OCI-M2 (cell line): ENCODE data around the gene SLC25A34.

Experiments
- DNase-seq: peaks from one replicate; lab custom pipeline; 2025; ENCODE audit not compliant: unreplicated experiment; lab: John Stamatoyannopoulos, UW

SLC25A34 gene

DNA sequence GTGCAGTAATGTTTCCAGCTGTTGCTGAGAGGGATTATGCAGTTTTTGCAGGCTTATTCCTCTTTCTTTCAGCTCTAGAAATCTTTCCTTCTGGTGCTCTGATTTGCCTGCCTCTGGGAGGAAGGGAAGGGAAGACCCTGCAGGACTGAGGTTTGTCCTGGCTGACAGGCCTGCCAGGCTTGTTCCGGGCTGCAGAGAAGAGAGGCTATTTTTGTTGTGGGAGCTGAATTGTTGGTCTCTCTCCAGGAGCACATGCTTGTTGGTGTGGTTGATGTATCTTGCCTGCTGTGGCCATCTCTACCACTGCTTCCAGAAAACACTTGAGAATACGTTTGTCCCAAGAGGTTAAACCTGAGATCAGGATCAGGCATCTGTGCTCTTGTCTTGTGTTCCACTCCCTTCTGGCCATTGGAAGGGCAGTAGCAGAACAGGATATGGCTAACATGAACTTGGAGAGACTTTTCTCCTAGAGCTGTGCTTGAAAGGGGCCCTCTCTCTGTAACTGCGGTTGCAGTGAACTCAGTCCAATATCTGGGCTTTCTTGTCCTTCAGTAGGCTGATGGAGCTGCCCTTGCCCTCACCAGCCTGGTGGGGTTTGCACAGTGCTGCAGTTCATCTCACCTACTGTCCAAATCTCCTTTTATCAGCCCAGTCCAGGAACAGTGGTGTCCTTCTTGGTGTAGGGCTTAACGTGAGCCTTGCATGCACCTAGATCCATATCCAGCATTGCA, 21.5 kb upstream of the SLC25A34 start:
- DNase-seq, result no peak

DNA sequence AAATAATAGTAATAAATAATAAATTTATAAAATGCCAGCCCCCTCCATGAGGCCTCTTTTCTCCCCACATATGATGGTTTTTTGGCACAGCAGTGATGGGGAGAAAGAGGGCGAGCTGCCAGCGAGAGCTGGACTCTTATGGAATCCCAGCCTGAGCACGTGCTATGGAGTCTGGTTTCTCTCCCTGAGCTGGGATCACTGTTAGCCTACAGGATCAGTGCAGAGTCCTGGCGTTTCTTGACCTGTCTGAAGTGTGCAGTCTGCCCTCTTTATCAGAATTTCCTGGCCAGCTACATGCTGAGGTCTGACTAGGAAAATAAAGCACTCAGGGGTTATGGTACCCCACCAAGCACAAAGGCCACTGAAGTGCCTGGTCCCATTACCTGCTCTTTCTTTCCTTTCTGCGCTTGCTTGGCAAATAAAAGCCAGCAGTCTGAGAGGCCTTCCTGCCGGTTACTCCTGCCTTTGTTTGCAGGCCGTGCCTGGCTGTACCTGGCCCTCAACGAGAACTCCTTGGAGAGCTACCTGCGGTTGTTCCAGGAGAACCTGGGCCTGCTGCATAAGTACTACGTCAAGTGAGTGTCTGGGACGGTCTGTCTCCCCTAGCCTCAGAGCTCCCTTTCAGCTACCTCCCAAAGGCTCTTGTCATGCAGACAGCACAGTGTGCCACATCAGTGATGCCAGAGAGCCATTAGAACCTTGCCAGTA, 18.5 kb upstream of the SLC25A34 start:
- DNase-seq, result no peak

DNA sequence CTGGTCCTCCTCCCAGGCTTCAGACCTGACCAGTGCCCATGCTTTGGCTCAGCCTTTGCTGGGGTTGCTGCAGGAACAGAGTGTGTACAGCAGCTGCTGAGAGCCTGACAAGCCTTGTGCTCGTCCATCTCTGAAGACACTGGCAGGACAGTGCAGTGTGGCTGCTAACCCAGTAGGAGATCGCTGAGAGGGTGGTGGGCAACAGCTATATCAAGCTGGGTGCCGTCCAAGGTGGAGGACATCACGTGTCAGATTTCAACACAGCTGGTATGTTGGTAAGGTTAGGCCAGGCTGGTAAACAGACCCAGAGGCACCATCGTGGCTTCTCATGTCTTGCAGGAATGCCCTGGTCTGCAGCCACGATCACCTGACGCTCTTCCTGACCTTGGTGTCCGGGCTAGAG, 17.9 kb upstream of the SLC25A34 start:
- DNase-seq, result no peak

DNA sequence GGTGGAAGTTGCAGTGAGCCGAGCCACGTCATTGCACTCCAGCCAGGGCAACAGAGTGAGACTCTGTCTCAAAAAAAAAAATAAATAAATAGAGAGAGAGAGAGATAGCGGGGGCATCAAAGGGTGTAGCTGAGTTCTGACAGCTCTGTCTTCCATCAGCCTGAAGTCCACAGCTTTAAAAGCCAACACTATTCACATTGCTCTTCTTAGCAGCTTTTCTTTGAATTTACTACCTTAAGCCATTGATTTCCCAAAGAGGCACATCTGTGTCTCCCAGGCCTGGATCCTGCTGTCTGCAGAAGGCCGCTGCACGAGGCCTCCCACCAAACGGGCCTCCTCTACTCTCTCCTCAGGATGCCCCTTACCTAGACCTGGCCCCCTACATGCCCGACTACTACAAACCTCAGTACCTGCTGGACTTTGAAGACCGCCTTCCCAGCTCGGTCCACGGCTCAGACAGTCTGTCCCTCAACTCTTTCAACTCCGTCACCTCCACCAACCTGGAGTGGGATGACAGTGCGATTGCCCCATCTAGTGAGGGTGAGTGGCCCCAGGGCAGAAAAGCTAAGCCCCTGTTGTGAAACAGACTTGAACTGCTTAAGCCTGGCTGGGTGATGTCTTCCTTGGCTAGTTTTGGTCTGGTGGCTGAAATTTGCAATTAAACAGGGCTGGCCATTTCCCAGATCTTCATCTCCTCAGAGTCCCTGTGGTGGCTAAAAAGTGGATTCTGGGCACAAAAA, 16.5 kb upstream of the SLC25A34 start:
- DNase-seq, result no peak

DNA sequence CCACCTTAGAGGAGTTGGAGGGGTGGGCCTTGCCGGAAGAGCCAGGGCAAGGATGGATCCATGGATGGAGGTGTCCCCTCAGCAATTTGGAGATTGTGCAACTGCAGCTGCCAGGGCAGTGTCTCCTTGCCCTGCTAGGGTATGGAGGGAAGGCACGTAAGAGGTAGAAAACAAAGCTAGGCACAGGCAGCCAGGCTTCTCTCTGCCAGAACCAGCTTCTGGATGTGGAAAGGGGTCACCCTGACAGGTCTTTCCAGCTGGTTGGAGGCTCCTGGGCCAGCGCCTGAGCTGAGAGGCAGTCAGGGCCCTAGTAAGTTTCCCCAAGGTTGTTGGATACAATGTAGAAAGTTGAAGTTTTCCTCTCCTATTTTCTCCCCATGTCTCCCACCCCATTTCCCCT, 15.2 kb upstream of the SLC25A34 start:
- DNase-seq, result no peak

DNA sequence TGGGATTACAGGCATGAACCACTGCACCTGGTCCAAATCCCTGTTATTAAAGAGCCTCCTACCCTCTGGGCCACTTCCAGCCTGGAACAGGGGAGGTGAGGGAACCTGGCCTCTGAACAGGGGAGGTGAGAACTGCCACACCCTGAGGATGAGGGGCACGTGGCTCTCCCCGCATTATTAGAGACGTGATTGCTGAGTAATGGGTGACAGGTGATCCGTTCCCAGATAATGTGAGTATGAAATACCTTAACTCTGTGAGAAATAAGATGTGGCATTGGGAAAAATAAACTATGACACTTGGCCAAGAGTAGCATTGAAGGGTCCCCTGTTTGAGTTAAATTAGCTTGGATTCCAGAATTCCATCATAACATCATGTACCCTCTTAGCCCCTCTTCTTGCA, 13.6 kb upstream of the SLC25A34 start:
- DNase-seq, result no peak

DNA sequence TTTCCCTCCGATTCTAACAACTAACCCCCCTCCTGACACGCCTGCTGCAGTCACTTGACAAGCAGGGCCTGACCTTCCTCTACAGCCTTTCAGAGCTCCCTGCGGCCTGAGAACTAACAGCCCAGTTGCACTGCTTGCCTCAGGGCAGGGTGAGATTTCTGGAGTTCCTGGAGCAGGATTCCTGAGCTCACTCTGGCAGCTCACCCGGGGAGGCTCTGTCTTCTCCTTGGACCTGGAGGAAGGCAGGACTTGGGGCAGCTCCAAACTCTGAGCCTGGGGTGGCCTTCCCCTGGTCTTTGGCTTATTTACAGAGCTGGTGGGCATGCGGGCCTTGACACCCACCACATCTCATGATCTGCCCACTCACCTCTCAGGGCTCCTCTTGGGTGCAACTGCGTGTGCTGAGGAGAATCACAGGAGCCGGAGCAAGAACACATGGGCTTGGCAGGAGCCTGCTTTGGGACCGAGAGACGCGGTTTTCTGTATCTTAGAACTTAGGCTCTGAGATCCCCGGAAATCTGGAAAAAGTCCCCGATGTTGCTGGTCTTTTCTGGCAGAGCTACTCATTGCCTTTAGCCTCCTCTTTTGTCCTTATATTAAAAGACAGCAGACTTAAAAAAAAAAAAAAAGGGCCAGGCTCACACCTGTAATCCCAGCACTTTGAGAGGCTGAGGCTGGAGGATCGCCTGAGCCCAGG, 13.1 kb upstream of the SLC25A34 start:
- DNase-seq, result no peak

DNA sequence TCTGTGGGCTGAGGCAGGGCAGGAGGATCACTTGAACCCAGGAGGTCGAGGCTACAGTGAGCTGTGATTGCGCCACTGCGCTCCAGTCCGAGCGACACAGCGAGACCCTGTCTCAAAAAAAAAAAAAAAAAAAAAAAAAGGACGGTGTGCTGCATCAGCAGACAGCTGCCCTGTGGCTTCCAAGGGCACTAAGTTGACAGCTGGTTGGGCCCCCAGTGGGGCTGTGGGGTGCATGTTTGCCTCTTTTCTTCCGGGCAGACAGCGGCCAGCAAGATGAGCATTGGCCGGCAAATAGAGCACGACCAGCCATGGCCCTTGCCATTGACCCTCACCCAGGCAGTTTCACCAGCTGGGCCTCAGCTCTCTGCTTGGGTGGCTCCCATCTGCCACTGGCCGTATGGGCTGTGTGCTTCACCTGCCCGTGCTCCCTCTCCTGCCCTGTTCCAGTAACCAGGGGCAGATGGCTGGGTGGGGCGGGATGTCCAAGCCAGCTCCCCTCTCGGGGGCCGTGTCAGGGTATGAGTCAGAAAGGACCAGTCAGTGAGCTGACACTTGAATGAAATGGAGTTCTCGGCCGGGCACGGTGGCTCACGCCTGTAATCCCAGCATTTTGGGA, 12.3 kb upstream of the SLC25A34 start:
- no peak for DNase-seq

DNA sequence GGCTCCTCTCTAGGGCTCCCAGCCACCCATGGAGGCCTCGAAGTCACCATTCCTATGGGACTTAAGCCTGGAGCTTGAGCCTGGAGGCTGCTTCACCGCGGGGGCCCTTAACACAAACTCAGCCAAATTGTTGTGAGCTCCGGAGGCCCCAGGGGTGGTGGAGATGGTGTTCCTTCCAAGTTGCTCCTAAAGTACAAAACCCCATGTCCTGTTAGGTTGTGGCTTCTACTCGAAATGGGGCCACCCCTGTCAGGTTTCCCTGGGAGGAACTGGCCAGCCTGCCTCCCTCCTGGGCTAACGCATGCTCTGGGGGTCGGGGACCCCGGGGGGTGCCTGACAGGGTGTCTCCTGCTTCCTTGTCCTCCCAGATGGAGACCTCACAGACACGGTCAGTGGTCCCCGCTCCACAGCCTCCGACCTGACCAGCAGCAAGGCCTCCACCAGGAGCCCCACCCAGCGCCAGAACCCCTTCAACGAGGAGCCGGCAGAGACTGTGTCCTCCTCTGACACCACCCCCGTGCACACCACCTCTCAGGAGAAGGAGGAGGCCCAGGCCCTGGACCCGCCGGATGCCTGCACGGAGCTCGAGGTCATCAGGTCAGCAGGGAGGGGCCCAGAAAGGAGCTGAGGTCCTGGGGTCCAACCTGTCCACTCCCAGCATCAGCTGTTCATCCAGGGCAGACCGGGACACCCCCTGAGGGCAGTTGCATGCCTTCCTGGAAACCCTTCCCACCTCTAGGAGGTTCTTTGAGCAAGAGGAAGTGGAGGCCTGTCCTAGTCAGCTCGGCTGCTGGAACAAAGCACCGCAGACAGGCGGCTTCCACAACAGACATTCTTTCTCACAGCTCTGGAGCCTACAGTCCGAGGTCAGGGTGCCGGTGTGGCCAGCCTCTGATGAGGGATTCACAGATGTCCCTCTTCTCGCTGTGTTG, 10.8 kb upstream of the SLC25A34 start:
- no peak for DNase-seq

DNA sequence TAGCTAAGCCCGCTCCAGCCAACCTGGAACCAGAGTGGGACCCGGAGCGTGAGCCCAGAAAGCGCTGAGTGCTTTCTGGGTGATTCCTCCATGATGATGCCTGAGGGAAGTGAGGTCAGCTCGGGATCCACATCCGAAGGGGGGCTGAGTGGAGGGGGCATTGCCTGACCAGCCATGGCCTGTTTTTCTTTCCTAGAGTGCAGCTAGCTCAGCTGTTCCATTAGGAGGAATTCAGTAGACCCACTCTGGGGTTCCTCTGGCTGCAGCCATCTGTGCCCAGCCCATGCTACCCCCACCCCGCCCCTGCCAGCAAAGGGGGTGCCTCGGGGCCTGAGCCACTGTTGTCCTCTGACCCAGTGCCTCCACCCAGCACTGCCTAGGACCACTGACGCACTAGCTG, 9.6 kb upstream of the SLC25A34 start:
- DNase-seq, result no peak

DNA sequence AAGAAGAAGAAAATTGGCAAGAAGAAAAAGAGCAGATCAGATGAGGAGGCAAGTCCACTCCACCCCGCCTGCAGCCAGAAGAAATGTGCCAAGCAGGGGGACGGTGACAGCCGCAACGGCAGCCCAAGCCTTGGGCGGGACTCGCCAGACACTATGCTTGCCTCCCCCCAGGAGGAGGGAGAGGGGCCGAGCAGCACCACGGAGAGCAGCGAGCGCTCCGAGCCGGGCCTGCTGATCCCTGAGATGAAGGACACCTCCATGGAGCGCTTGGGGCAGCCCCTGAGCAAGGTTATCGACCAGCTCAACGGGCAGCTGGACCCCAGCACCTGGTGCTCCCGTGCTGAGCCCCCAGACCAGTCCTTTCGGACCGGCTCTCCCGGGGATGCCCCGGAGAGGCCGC, 9.0 kb upstream of the SLC25A34 start:
- no peak for DNase-seq

DNA sequence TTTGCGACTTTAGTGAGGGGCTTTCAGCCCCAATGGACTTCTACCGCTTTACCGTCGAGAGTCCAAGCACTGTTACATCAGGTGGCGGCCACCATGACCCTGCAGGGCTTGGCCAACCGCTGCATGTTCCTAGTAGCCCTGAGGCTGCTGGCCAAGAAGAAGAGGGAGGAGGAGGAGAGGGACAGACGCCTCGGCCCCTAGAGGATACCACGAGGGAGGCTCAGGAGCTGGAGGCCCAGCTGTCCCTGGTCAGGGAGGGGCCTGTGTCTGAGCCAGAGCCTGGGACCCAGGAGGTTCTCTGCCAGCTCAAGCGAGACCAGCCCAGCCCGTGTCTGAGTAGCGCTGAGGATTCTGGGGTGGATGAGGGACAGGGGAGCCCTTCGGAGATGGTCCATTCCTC, 8.6 kb upstream of the SLC25A34 start:
- no peak for DNase-seq

DNA sequence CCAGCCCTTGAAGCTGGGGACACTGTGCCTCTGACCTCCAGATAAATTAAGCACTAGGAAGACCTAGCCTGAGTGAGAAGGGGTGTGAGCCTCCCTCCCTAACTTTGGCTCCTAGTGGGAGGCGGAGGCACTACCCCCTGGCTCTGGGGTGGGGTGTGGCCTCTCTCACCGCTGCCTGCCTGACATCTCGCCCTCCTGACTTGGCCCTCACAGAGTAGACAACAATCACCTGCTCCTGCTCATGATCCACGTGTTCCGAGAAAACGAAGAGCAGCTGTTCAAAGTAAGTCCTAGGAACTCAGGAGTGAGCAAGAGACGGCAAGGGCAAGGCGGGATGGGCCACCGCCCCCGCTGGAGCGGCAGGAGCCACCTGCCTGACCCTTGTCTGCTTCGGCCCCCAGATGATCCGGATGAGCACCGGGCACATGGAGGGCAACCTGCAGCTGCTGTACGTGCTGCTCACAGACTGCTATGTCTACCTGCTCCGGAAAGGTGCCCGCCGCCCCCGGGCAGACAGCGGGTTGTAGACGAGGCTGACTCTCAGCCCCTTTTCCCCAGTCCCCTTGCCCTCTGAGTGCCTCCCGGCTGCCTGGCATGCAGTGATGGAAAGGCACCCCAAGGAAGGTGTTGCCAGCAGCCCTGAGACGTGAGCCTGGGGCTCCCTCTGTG, 8.1 kb upstream of the SLC25A34 start:
- DNase-seq, result no peak

DNA sequence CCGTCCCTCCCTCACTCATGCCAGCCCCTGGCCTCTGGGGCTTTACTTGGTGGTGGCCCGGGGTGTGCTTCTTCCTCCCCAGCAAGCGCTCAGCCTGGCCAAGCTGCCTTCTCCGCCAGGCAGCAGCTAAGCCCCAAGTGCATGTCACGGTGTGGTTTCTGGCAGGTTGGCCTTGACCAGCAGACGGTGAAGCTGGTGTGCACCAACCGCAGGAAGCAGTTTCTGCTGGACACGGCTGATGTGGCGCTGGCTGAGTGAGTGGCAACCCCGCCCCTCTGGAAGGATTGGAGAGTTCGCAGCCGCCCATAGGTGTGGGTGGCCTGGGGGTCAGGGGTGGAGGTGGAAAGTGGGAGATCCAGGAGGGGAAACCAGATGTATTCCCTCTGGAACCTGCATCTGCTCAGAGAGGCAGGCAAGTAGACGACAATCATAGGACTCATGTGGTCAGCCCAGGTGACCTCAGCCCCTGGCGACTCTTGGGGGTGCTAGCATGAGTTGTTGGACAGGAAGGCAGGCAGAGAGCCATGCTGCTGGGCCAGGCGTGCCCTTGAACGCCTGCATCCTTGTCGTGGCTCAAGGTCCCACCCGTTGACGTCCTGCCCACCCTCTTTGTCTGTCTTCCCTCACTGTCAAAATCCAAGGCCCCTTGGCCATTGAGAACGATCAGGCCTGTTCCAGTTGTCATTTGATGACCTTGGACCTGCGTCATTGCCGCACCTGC, 7.0 kb upstream of the SLC25A34 start:
- DNase-seq, result no peak

DNA sequence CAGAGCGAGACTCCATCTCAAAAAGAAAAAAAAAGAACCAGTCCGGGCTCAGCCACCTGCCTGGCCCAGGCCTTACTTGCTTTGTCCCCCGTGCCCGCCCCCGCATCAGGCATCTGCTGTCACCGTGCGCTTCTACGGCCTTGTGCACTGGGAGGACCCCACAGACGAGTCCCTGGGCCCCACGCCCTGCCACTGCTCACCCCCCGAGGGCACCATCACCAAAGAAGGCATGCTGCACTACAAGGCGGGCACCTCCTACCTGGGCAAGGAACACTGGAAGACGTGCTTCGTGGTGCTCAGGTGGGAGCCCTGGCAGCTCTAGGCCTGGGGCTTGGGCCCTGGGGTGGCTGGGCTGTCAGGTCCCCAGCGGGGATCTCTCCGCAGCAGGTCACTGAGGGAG, 5.6 kb upstream of the SLC25A34 start:
- DNase-seq, result no peak

DNA sequence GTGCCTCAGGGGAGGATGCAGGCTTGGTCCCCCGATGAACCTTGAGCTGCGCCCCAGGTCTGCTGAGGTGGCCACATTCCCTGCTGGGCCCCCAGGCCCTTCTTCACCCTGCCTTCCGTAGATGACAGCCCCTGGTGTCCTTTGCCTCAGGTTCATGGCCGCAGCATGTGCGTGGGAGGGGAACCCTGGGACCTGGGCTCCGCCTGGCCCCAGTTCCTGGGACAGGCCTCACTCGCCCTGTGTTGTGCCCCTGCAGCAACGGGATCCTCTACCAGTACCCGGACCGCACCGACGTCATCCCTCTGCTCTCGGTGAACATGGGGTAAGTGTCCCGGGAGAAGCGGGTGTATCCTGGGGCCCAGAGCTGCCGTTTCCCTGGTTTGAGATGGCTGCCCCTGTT, 5.1 kb upstream of the SLC25A34 start:
- DNase-seq, result no peak

DNA sequence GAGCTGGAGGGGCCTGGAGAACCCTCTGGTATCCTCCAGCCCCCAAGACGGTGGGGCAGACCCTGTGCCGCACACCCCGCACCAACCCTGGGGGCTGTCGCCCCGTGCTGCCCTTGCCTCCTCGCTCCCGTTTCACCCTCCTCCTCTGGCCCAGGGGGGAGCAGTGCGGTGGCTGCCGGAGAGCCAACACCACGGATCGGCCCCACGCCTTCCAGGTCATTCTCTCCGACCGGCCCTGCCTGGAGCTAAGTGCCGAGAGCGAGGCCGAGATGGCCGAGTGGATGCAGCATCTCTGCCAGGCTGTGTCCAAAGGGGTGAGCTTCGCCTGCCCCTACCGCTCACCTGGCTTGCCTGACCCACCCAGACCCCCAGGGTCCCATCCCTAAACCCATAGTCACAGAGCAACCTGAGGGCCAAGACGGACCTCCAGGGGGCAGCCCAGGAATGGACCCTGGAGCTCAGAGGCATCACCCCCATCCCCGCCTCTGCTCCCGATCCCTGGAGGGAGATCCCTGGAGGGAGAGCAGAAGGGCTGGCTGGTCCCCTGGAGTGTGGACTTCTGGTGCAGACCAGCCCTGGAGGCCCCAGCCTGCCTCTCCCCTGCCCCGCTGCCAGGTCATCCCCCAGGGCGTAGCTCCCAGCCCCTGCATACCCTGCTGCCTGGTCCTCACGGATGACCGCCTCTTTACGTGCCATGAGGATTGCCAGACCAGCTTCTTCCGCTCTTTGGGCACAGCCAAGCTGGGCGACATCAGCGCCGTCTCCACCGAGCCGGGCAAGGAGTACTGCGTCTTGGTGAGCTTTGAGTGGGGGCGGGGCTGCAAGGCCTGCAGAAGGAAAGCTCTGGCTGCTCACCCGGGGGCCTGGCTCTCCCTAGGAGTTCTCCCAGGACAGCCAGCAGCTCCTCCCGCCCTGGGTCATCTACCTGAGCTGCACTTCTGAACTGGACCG, 4.0 kb upstream of the SLC25A34 start:
- DNase-seq, result no peak

DNA sequence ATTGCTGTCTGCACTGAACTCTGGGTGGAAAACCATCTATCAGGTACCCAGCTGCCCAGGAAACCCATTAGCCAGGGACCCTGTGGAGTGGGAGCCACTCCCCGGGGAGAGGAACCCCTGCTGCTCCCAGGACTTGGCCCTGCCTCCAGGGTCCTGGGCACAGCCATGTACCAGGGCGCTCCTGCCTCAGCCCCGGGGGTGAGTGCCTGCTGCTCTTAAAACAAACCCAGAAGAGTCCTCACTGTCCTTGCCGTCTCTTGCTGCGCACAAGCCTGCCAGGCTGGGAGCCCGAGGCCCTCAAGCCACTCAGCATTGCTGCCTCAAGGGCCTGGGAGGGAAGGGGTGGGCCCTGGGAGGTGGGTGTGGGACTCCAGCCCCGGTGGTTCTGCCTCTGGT, 3.4 kb upstream of the SLC25A34 start:
- no peak for DNase-seq
